Large intestine (tissue), 3 donors: ENCODE measurements around the gene PGS1. TPM values are rescaled to one million over a fixed set of nuclear protein-coding genes. Genes with fewer than 3 reads are reported as not detected.

ENCODE experiments used
- DNase-seq, 2 donors: peaks; one replicate each; pipeline versions ENCODE4 v3.0.0 to v3.0.0-alpha.2; 2013
- H3K27ac ChIP-seq: one replicate; pipeline ENCODE4 v1.5.1; 2013; ENCODE audit warnings: low read length
- H3K27me3 ChIP-seq: 2 replicates; pipeline ENCODE4 v1.6.1; 2013; ENCODE audit warnings: low read length; ENCODE audit not compliant: control insufficient read depth, insufficient read depth
- H3K36me3 ChIP-seq: 2 replicates; pipeline ENCODE4 v1.6.1; 2013; ENCODE audit warnings: low read length; ENCODE audit not compliant: control insufficient read depth, insufficient read depth
- H3K4me1 ChIP-seq: one replicate; pipeline ENCODE4 v1.6.1; 2013; ENCODE audit warnings: low read length; ENCODE audit not compliant: control insufficient read depth, insufficient read depth
- H3K4me3 ChIP-seq: one replicate; pipeline ENCODE4 v1.5.1; 2013; ENCODE audit warnings: low read length
- H3K9me3 ChIP-seq: one replicate; pipeline ENCODE4 v1.6.1; 2013; ENCODE audit warnings: mild to moderate bottlenecking, low read depth, low read length, moderate library complexity; ENCODE audit not compliant: control insufficient read depth
- WGBS: methylation state at CpG from one replicate; pipeline ENCODE4 v1.1.5; 2013; ENCODE audit warnings: low lambda C conversion rate; ENCODE audit not compliant: insufficient coverage; 5-methylcytosine and 5-hydroxymethylcytosine counted together
- polyA plus RNA-seq: library from polyadenylated mRNA; unstranded; fragments of 120-200 nt; gene quantifications from one replicate; pipeline ENCODE4 v1.2.1, GENCODE V29; 2013

PGS1 gene
- polyA plus RNA-seq, 1 donor: 40.6 TPM

GRCh38 chr17:78399028-78399692, 20.7 kb downstream of the PGS1 start:
- no CpG with 5 or more reads among the region's 28 CpGs for WGBS
- Histone ChIP-seq H3K9me3 (no peaks in the 10 kb centered on the region), H3K4me3 (no peak overlapping the region), H3K27ac (no peak overlapping the region), H3K4me1 (no peaks in the 10 kb centered on the region), H3K36me3 (peaks cover 82% of the 10 kb centered on the region), H3K27me3 (no peaks in the 10 kb centered on the region)
- DNase-seq: no peak

GRCh38 chr17:78399693-78400144, 21.3 kb downstream of the PGS1 start:
- Histone ChIP-seq H3K27ac (no peak overlapping the region), H3K4me3 (no peak overlapping the region), H3K27me3 (no peaks in the 10 kb centered on the region), H3K36me3 (peaks cover 79% of the 10 kb centered on the region), H3K4me1 (no peaks in the 10 kb centered on the region), H3K9me3 (no peaks in the 10 kb centered on the region)
- 100% methylated on average over 1 of the region's 6 CpGs for WGBS
- no peak for DNase-seq

GRCh38 chr17:78400581-78401240, 22.3 kb downstream of the PGS1 start:
- no peaks in the 10 kb centered on the region for H3K27me3 ChIP-seq
- H3K36me3 ChIP-seq: peaks cover 80% of the 10 kb centered on the region
- DNase-seq: no peak
- H3K4me3 ChIP-seq: no peak overlapping the region
- no CpG with 5 or more reads among the region's 17 CpGs for WGBS
- no peaks in the 10 kb centered on the region for H3K9me3 ChIP-seq
- no peaks in the 10 kb centered on the region for H3K4me1 ChIP-seq
- H3K27ac ChIP-seq: no peak overlapping the region

- Histone ChIP-seq H3K27me3 (no peaks in the 10 kb centered on the region), H3K27ac (no peak overlapping the region), H3K4me3 (no peak overlapping the region), H3K36me3 (peaks cover 80% of the 10 kb centered on the region), H3K9me3 (no peaks in the 10 kb centered on the region), H3K4me1 (no peaks in the 10 kb centered on the region)
- no peak for DNase-seq
- no CpG with 5 or more reads among the region's 6 CpGs for WGBS
Measured at GRCh38 chr17:78401246-78401645, 22.8 kb downstream of the PGS1 start.

GRCh38 chr17:78401891-78402290, 23.4 kb downstream of the PGS1 start:
- WGBS: no CpG with 5 or more reads among the region's 8 CpGs
- Histone ChIP-seq H3K9me3 (no peaks in the 10 kb centered on the region), H3K27ac (no peak overlapping the region), H3K4me1 (no peaks in the 10 kb centered on the region), H3K27me3 (no peaks in the 10 kb centered on the region), H3K36me3 (peaks cover 78% of the 10 kb centered on the region), H3K4me3 (no peak overlapping the region)
- no peak for DNase-seq

- no CpG with 5 or more reads among the region's 14 CpGs for WGBS
- Histone ChIP-seq H3K9me3 (no peaks in the 10 kb centered on the region), H3K4me3 (no peak overlapping the region), H3K36me3 (peaks cover 65% of the 10 kb centered on the region), H3K27ac (no peak overlapping the region), H3K4me1 (peaks cover 15% of the 10 kb centered on the region), H3K27me3 (no peaks in the 10 kb centered on the region)
- DNase-seq: no peak
Measured at GRCh38 chr17:78403822-78404221, 25.4 kb downstream of the PGS1 start.

- DNase-seq: no peak
- Histone ChIP-seq H3K9me3 (no peaks in the 10 kb centered on the region), H3K4me3 (no peak overlapping the region), H3K4me1 (peaks cover 36% of the 10 kb centered on the region), H3K27me3 (no peaks in the 10 kb centered on the region), H3K36me3 (peaks cover 41% of the 10 kb centered on the region), H3K27ac (no peak overlapping the region)
- no CpG with 5 or more reads among the region's 6 CpGs for WGBS
Measured at GRCh38 chr17:78406396-78406795, 27.9 kb downstream of the PGS1 start.

DNA sequence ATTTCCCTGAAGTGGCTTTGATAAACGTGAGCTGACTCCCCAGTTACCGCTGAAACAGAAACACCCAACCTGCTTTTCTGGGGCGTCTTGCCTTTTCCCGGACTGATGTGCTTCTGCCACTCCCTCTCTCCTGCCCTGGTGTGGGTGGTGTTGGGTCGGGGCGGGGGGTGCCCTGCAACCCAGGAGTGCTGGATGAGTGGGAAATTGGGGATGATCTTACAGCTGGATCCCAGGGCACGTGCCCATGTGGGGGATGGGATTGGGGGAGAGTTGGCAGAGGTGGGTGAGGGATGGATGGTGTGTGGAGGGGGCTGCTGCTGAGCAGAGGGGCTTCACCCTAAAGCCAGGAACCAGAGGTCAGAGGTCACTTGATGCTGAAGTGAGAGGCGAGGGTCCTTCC, 28.5 kb downstream of the PGS1 start:
- H3K4me3 ChIP-seq: no peak overlapping the region
- H3K4me1 ChIP-seq: peaks cover 41% of the 10 kb centered on the region
- H3K36me3 ChIP-seq: peaks cover 36% of the 10 kb centered on the region
- H3K27me3 ChIP-seq: no peaks in the 10 kb centered on the region
- H3K27ac ChIP-seq: no peak overlapping the region
- WGBS: 100% methylated on average over 1 of the region's 8 CpGs
- no peaks in the 10 kb centered on the region for H3K9me3 ChIP-seq
- DNase-seq: no peak

- peak in 1 of 2 donors; percentile 55 for DNase-seq
- Histone ChIP-seq H3K27me3 (no peaks in the 10 kb centered on the region), H3K27ac (no peak overlapping the region)
Measured at GRCh38 chr17:78407387-78408000, 29.0 kb downstream of the PGS1 start.

GRCh38 chr17:78408476-78409050, 30.1 kb downstream of the PGS1 start:
- no peaks in the 10 kb centered on the region for H3K9me3 ChIP-seq
- H3K4me3 ChIP-seq: no peak overlapping the region
- peaks cover 44% of the 10 kb centered on the region for H3K4me1 ChIP-seq
- H3K36me3 ChIP-seq: peaks cover 33% of the 10 kb centered on the region
- H3K27me3 ChIP-seq: no peaks in the 10 kb centered on the region
- WGBS: no CpG with 5 or more reads among the region's 23 CpGs
- H3K27ac ChIP-seq: peak overlapping the region; percentile 53
- peak; percentile 64 to 84 for DNase-seq

More at GRCh38 chr17:78407387-78408000, 29.0 kb downstream of the PGS1 start:
- peaks cover 33% of the 10 kb centered on the region for H3K36me3 ChIP-seq
- peaks cover 44% of the 10 kb centered on the region for H3K4me1 ChIP-seq
- WGBS: no CpG with 5 or more reads among the region's 7 CpGs
- H3K4me3 ChIP-seq: no peak overlapping the region
- no peaks in the 10 kb centered on the region for H3K9me3 ChIP-seq
